HG02763 (cell line): ENCODE results near the gene AGBL1.
"Not testable (repeated sequence)": the region's sequence is repeated elsewhere in the genome, so short reads cannot be mapped to it uniquely, and the experiment has no call there.

Experiments used
- ATAC-seq: cut with Tn5 transposase; IDR thresholded peaks from one replicate; pipeline ENCODE4 v1.9.1; 2021; ENCODE audit warnings: mild to moderate bottlenecking, moderate library complexity; ENCODE audit not compliant: unreplicated experiment

Gene AGBL1

DNA sequence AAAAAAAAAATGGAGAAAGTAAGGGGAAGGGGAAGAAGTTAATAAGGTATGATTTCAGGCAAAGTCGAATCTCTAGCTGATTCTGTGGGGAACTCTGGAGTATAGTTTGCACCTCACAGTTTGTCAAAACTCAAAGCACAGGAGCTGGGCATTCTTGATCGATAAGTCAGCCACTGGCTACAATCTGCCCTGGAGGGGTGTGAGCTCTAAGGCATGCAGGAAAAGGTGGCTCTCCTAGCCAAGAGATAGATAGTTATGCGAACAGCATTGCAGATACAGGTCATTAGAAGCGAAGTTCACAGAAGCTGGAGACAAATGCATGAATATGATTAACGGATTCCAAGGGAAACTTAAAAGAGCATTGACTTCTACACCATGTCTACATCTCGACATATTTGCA lies 952.6 kb downstream of the AGBL1 start:
- no peak for ATAC-seq

DNA sequence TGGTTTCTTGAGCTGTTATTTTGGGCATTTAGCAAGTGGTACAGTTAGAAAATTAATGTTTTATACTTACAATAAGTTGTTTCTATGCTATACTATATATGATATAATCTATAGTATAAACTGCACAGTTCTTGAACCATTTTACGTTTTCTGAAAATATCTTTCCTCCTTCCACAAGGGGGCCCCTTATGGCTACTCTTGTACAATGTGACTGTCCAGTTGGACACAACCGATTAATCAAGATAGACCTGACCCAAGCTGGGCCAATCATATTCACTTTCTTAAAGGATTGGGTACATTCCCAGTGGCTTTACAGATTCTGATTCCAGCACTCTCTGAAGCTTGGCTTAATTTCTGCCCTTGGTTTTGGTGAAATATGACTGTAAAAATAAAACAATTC lies 953.4 kb downstream of the AGBL1 start:
- ATAC-seq, result no peak

DNA sequence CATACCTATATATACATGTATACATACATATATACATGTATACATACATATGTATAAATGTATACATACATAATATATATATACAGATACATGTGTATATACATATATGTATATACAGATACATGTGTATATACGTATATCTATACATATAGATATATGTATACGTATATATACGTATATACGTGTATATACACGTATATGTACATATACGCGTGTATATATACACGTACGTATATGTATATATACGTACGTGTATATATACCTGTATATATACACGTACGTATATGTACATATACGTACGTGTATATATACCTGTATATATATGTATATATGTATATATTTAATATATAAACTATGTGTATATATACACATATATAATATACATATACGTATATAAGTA lies 955.2 kb downstream of the AGBL1 start:
- no peak for ATAC-seq

DNA sequence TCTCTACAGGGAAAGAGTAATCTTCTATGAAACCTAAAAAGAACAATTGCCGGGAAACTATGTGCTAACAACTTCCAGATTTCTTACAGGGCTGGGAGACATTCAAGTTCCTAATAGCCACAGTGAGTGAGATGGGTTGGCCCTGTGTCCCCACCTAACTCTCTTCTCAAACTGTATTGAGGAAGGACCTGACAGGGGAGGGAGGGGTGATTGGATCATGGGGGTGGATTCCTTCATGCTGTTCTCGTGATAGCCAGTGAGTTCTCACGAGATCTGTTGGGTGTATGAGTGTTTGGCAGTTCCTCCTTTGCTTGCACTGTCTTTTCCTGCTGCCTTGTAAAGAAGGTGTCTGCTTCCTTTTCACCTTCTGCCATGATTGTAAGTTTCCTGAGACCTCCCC lies 958.7 kb downstream of the AGBL1 start:
- ATAC-seq, result no peak

DNA sequence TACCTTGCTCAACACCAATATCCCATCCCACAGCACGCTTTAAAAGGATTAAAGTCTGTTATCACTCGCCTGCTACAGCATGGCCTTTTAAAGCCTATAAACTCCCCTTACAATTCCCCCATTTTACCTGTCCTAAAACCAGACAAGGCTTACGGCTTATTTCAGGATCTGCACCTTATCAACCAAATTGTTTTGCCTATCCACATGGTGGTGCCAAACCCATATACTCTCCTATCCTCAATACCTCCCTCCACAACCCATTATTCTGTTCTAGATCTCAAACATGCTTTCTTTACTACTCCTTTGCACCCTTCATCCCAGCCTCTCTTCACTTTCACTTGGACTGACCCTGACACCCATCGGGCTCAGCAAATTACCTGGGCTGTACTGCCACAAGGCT lies 962.9 kb downstream of the AGBL1 start:
- ATAC-seq, result not testable (repeated sequence)

DNA sequence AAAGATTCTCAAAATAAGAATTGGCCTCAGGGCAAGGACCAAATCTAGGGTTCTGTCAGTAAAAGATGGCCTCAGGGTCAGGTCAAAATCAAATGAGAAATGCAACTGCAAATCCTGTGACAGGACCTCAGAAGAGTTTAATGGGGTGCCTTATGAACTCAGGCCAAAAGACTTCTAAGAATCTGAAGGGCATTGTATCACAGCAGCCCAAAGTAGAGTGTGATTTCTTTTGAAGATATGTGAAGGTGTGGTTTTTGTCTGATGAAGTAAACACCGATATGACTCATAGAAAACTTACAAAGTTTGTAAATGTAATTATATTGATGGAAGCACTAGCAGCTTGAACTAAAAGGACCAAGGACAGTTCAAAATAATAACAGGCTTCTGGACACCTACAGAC lies 966.1 kb downstream of the AGBL1 start:
- ATAC-seq, result no peak

DNA sequence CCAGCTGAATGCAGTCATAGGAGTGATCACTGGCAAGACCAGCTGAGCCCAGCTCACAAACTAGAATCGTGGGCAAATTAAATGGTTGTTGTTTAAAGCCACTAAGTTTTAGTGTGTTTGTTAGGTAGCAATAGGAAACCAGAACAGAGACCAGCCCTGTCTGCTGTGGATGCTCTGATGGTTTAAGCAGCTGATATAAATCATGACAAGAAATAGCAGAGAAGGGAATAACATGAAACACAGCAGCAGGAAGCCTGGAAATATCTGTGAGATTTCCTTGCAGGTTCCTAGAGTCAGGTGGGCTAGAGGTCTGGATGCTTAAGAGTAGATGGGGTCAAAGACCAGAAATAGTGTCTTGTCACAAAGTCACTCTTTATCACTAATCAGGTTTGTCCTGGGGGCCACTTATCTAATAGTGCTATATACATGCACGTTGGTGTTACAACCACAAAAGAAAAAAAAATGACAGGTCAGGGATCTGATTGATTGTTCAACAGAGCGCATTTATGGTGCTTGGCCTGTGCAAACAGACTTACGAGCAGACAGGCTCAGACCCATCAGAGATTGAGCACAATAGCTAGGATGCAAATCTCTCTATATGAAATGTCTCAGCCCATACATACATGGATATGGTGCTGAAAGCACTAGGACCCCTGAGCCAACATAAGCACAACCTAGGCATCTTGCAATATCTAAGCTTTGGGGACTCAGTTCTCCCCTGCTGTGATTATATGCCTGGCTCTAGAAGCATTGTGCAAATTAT lies 967.7 kb downstream of the AGBL1 start:
- no peak for ATAC-seq
